Mesothelial cell of epicardium (in vitro differentiated cells): ENCODE results near the gene NEU2. TPM values are rescaled to one million over a fixed set of nuclear protein-coding genes. Genes with fewer than 3 reads are reported as not detected.

Experiments used
- DNase-seq, 2 experiments: peaks; one replicate each; pipeline ENCODE4 v3.0.0; 2021; ENCODE audit warnings: low spot score in 2 of 2; ENCODE audit not compliant: unreplicated experiment in 2 of 2
- H3K27ac Mint-ChIP-seq: 2 replicates; pipeline ENCODE4 v1.8.0; 2021; ENCODE audit warnings: mixed read lengths
- H3K27me3 Mint-ChIP-seq: 2 replicates; pipeline ENCODE4 v1.8.0; 2021; ENCODE audit warnings: low read depth, mixed read lengths
- H3K36me3 Mint-ChIP-seq: 2 replicates; pipeline ENCODE4 v1.8.0; 2021; ENCODE audit warnings: mixed read lengths
- H3K4me1 Mint-ChIP-seq: 2 replicates; pipeline ENCODE4 v1.8.0; 2021; ENCODE audit warnings: mixed read lengths
- H3K4me3 Mint-ChIP-seq: 2 replicates; pipeline ENCODE4 v1.8.0; 2021; ENCODE audit warnings: mild to moderate bottlenecking, moderate library complexity, mixed read lengths
- H3K9me3 Mint-ChIP-seq: 2 replicates; pipeline ENCODE4 v1.8.0; 2021; ENCODE audit warnings: mixed read lengths
- total RNA-seq: library from RNA; stranded (reverse); gene quantifications from 3 replicates; pipeline ENCODE4 v1.2.1, GENCODE V29; 2021
- TF ChIP-seq, protein P1 (sequence below): fragments of 200-600 bp; sonication (generic); IDR thresholded peaks from one replicate; pipeline ENCODE4 v1.5.0; 2021; ENCODE audit warnings: antibody characterized with exemption; ENCODE audit not compliant: unreplicated experiment

The NEU2 gene
- total RNA-seq, 1 donor from 2014 or later = not detected

DNA sequence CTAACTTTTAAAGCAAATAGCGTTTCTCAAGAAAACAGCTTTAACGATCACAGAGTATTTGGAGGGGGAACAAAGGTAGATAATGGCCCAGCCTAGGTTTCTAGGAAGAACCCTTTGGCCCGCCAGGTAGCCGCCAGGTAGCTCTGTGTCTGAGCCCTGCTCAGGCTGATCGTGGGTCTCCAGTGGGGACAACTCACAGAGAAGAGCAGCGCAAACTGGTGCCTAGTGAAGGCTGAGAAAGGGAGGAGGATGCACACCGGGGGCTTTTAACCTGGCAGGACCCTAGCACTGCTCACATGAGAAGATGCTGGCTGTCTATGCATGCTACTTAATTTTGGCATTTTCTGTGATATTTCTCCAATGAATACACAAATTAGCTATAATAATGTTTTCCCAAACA is 25.2 kb upstream of the NEU2 start:
- DNase-seq = no peak
- Mint-ChIP-seq H3K4me3 (no peak overlapping the region), H3K27me3 (peaks cover 4% of the 10 kb centered on the region), H3K4me1 (peaks cover 5% of the 10 kb centered on the region), H3K9me3 (no peaks in the 10 kb centered on the region), H3K36me3 (no peaks in the 10 kb centered on the region), H3K27ac (no peak overlapping the region)
- TF ChIP-seq, protein P1, sequence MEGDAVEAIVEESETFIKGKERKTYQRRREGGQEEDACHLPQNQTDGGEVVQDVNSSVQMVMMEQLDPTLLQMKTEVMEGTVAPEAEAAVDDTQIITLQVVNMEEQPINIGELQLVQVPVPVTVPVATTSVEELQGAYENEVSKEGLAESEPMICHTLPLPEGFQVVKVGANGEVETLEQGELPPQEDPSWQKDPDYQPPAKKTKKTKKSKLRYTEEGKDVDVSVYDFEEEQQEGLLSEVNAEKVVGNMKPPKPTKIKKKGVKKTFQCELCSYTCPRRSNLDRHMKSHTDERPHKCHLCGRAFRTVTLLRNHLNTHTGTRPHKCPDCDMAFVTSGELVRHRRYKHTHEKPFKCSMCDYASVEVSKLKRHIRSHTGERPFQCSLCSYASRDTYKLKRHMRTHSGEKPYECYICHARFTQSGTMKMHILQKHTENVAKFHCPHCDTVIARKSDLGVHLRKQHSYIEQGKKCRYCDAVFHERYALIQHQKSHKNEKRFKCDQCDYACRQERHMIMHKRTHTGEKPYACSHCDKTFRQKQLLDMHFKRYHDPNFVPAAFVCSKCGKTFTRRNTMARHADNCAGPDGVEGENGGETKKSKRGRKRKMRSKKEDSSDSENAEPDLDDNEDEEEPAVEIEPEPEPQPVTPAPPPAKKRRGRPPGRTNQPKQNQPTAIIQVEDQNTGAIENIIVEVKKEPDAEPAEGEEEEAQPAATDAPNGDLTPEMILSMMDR = no peak

DNA sequence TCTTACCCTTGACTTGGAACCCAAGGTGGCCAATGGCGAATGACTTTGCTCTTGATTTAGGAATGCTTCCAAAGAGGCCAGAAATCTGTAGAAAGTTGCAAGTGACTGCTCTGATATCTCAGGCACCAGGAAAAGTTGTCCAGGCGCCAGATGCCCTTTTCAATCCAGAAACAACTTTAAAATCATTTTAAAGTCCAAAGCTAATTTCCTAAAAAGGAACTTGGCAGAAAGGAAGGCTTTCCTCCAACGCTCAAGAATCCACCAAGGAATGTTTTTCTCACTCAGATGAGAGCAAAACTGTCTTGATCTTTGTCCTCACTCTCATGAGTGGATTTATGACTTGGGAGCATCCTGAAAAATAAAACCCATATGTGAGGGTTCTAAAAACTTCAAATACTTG is 24.7 kb upstream of the NEU2 start:
- Mint-ChIP-seq H3K27ac (no peak overlapping the region), H3K4me1 (peaks cover 9% of the 10 kb centered on the region), H3K4me3 (no peak overlapping the region), H3K9me3 (no peaks in the 10 kb centered on the region), H3K36me3 (no peaks in the 10 kb centered on the region), H3K27me3 (peaks cover 4% of the 10 kb centered on the region)
- no peak for DNase-seq
- TF ChIP-seq, protein P1 = no peak

DNA sequence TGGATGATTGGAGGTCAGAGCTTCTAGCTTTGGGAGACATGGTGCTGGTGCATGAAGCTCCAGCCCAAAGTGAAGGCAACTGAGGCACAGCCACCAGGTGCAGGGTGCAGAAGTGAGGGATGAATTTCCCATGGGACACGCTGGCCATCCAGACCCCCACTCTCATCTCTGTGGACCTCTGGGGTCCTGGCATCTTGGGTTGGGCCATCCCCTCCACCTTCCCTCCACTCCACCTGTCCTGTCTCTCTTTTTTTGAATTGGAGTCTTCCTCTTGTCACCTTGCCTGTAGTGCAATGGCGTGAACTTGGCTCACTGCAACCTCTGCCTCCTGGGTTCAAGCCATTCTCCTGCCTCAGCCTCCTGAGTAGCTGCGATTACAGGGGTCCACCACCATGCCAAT is 22.8 kb upstream of the NEU2 start:
- no peaks in the 10 kb centered on the region for H3K36me3 Mint-ChIP-seq
- no peak for DNase-seq
- H3K9me3 Mint-ChIP-seq = no peaks in the 10 kb centered on the region
- TF ChIP-seq, protein P1 = no peak
- peaks cover 1% of the 10 kb centered on the region for H3K27me3 Mint-ChIP-seq
- H3K27ac Mint-ChIP-seq = no peak overlapping the region
- no peak overlapping the region for H3K4me3 Mint-ChIP-seq
- peaks cover 9% of the 10 kb centered on the region for H3K4me1 Mint-ChIP-seq

DNA sequence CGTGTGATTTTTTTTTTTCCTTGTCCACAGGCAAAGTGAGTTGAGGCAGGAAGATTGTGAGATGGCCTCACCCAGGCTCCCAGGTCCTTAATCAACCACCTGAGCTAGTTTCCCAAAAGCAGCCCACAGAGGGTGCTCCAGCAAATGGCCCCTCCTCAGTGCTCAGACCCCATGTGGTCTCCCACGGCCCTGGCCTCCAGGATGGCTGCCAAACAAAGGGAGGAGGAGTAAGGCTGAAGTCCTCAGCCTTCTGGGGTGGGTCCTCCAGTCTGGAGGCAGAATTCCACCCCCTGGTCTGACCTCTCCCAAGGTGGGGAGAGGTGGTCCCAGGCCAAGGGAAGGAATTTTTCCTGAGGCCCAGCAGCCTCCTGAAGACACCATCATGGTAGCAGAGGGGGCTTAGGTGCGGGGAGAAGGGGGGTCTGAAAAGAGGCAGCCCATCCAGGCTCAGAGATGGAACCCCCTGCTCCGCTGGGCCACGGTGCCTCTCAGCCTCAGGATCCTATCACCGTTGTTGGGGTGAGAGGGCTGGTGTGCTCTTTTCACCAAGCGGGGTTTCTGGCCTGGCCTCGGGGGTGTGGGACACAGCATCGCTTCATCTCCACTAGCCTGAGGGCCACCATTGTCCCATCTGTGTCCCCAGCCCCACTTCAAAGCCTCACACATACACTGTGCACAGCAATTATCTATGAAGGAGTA is 21.8 kb upstream of the NEU2 start:
- Mint-ChIP-seq H3K9me3 (no peaks in the 10 kb centered on the region), H3K4me1 (peaks cover 9% of the 10 kb centered on the region), H3K36me3 (no peaks in the 10 kb centered on the region), H3K4me3 (no peak overlapping the region), H3K27me3 (peaks cover 1% of the 10 kb centered on the region), H3K27ac (no peak overlapping the region)
- DNase-seq = no peak
- TF ChIP-seq, protein P1 = no peak

DNA sequence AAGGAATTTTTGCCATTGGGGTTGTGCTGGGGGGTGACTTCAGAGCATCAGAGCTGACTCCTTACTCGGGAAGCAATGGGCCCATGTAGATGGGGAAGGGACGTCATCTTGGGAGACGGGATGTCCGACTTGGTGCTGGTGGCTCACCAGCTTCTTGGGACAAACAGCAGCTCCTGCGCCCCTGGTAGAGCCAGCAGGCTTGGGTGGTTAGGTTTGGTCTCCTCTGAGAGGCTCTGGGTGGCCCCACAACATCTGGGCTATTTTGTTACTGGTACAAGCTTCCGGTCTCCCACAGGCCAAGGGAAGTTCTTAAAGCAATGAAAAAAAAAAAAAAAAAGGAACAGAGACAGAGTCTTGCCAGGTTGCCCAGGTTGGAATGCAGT is 21.2 kb upstream of the NEU2 start:
- Mint-ChIP-seq H3K36me3 (no peaks in the 10 kb centered on the region), H3K4me3 (no peak overlapping the region), H3K27me3 (no peaks in the 10 kb centered on the region), H3K4me1 (peaks cover 9% of the 10 kb centered on the region), H3K27ac (no peak overlapping the region), H3K9me3 (no peaks in the 10 kb centered on the region)
- TF ChIP-seq, protein P1 = no peak
- no peak for DNase-seq
